ACHN (cell line): Measurements from ENCODE around the gene OSBPL8.
A peak's percentile ranks its signal among the peaks of the same experiment; 100 is the strongest.
"Not testable (repeated sequence)": the region's sequence is repeated elsewhere in the genome, so short reads cannot be mapped to it uniquely, and the experiment has no call there.

ENCODE experiments used
- DNase-seq: peaks from one replicate; pipeline ENCODE4 v3.0.0-alpha.2; 2015
- in situ Hi-C: cut with HindIII; loops from 2 replicates; pipeline ENCODE4 v1.10.0; 2017; ENCODE audit warnings: low sequenced_read_pairs, low pct_ligation_motif_present, low pct_unique_long_range_greater_than_20kb

OSBPL8 gene

DNA sequence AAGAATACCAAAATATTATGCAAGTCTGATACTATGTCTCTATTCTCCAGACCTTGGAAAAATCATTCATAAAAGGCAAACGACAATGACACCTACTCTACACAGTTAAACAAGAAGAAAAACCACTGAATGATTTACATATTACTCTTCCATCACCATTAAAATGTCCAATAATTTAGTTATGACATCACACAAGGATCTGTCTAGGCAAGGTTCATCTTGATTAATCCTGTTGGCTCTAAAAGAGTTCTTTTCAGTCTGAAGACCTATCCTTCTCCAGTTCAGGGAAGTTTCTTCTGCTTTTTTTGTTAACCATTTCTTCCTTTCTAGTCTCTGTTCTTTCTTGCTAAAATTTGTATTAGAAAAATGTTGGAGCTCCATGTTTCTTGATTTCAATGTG, 64.0 kb downstream of the OSBPL8 start:
- in situ Hi-C loops = no loop called here
- no peak for DNase-seq

- in situ Hi-C loops = no loop called here
- DNase-seq = no peak
Measured at GRCh38 chr12:76491292-76491691, 68.3 kb downstream of the OSBPL8 start.

DNA sequence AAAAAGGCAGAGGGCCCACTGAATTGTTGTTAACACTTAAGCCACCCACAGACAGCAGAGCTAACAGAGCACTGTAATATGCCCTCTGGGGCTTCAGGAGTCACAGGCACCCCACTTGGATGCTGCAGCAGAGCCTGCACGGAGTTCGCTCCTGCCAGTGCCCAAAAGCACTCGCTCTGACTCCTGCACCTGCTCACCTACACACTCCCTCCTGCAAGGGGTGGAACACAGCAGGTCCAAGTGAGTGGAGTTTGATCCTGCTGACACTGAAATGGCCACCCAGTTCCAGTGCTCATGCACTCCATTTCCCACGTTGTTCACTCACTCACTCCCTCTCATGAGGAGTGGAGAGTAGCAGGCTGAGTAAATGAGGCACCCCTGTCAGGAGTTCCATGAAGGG, 68.8 kb downstream of the OSBPL8 start:
- no peak for DNase-seq
- in situ Hi-C loops = no loop called here

DNA sequence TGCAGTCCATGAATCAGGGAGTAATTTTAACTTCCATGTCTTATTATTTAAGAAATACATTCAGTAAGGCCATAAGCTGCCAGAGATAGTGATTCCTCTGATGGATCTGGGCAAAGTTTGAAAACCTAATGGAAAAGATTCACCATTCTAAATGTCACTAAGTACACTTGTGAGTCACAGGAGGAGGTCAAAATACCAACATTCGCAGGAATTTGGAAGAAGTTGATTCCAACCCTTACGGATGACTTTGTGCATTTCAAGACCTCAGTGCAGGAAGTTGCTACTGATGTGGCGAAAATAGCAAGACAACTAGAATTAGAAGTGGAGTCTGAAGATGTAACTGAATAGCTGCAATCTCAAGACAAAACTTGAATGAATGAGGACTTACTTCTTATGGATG, 69.8 kb downstream of the OSBPL8 start:
- in situ Hi-C loops = no loop called here
- no peak for DNase-seq

GRCh38 chr12:76486011-76486410, 73.6 kb downstream of the OSBPL8 start:
- in situ Hi-C loops = no loop called here
- peak; percentile 50 for DNase-seq

DNA sequence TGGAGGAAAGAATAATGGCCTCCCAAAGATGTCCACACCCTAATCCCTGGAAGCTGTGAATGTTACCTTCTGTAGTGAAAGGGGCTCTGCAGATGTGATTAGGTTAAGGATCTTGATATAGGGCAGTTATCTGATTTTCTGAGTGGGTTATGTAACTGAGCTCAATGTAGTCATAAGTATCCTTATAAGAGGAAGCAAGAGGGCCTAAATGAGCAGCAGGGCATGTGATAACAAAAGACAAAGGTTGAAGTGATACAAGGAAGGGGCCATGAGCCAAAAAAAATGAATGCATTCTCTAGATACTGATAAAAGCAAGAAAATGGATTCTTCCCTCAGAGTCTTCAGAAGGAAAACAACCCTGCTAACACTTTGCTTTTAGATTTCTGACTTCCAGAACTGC, 78.8 kb downstream of the OSBPL8 start:
- in situ Hi-C loops = no loop called here

GRCh38 chr12:76478045-76478444, 81.5 kb downstream of the OSBPL8 start:
- in situ Hi-C loops = no loop called here
- no peak for DNase-seq

More for the DNA sequence above, 78.8 kb downstream of the OSBPL8 start:
- DNase-seq = no peak

DNA sequence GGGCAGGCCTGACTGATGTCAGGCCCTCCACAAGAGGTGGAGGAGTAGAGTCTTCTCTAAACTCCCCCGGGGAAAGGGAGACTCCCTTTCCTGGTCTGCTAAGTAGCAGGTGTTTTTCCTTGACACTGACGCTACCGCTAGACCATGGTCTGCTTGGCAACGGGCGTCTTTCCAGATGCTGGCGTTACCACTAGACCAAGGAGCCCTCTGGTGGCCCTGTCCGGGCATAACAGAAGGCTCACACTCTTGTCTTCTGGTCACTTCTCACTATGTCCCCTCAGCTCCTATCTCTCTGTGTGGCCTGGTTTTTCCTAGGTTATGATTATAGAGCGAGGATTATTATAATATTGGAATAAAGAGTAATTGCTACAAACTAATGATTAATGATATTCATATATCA, 86.7 kb downstream of the OSBPL8 start:
- not testable (repeated sequence) for DNase-seq
- in situ Hi-C loops = loop anchor here (25.0 kb wide), 1 partner anchor 411 kb away; no protein-coding TSS in a partner anchor

DNA sequence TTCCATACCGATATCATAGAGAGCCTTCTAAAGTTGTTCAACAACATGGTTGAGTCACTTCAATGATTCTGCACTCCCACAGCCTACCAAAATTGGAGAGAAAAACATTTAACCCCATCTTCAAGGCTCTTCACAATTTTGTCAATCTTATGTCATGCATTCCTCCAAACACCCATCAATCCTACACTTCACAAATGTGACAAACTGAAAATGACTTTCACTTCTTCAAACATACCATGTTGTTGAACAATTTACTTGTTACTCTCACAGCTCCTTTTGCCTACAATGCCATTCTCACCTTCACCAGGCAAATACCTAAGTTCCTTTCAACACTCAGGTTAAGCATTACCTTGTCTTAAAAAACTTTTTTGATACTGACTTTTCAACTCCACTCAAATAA, 88.0 kb downstream of the OSBPL8 start:
- in situ Hi-C loops = loop anchor here (25.0 kb wide), 1 partner anchor 409 kb away; no protein-coding TSS in a partner anchor

DNA sequence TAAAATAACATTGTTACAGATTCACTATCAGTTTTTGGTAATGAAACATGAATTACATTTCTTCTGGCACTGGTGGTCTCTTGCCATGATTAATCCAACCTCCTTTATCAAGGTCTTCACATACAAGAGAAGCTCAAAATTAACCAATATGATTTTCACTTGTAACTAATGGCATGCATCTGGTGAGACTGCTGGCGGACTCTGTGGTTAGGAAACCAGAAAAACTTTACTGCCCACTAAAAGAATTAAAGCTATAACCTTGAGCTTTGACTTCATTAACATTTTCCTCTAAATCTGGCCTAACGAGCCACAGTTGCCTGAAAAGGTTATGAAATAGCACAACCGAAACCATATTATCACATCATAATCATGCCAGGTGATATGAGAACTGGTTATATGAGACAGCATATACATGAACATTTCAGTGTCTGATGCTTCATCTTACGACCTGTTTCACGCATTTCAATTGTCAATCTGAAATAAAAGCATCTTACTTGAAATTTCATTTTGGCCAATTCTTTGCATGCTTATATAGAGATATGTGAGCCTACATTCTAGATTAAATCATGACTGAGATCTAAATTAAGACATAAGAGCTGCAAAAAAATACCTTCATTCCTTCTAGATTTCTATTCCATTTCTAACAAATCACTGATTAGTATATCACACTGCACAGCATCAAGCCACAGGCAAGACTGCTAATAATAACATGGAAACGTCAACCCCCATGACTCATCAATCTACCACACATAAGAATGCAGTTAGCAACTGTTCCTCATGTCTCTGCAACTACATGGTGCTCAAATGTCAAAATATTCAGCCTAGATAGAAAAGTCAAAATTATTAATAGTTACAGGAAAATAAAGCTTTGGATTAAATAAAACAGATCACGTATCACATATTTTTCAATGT, 89.3 kb downstream of the OSBPL8 start:
- DNase-seq = peak; percentile 88
- in situ Hi-C loops = loop anchor here (25.0 kb wide), 1 partner anchor 408 kb away; no protein-coding TSS in a partner anchor

More for the DNA sequence above, 88.0 kb downstream of the OSBPL8 start:
- no peak for DNase-seq

DNA sequence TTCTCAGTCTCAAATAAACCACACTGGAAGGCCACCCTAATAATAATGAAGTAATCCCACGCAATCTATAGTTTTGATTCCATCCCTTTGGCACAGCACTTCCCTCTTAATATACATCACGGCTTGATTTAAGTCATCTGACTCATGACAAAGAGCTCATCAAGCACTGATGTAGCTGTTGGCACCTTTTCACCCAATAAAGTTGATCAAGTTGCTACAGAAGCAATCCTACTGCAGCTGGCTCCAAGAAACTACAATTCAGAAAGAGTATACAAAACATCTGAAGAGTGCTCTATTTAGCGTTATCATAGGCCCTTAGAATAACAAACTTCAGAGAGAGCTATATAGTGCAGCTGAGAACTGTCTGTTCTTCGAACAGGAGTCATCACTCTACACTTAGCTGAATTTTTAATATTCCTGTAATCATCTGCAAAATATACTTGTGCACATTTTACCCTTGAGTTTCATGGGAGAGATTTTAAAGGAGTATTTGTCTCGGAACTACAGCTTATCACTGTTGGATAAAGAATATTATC, 94.9 kb downstream of the OSBPL8 start:
- in situ Hi-C loops = loop anchor here (25.0 kb wide), 1 partner anchor 402 kb away; no protein-coding TSS in a partner anchor
- no peak for DNase-seq

GRCh38 chr12:76462668-76463224, 96.8 kb downstream of the OSBPL8 start:
- in situ Hi-C loops = loop anchor here (25.0 kb wide), 1 partner anchor 400 kb away; no protein-coding TSS in a partner anchor
- DNase-seq = no peak

- no peak for DNase-seq
Measured at GRCh38 chr12:76460807-76461206, 98.8 kb downstream of the OSBPL8 start.

GRCh38 chr12:76457818-76458217, 101.8 kb downstream of the OSBPL8 start:
- in situ Hi-C loops = loop anchor here (25.0 kb wide), 1 partner anchor 396 kb away; no protein-coding TSS in a partner anchor
- DNase-seq = no peak

More at GRCh38 chr12:76460807-76461206, 98.8 kb downstream of the OSBPL8 start:
- in situ Hi-C loops = loop anchor here (25.0 kb wide), 1 partner anchor 399 kb away; no protein-coding TSS in a partner anchor

DNA sequence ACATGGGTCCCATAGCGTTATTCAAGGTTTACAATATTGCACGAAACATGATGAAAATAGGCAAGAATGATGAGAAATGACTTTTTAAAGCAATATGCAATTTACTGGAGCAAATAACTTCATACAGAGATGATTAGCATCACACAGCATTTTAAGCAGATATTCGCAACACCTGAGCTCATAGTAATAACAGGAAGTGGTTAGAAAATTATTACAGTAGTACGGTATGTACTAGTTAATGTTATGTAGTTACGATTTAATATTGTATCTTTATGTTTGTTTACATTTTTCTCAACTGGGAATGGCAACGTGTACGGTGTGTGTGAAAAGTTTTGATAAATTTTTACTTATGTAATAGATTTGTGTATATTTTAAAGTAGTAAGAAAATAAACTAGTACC, 102.6 kb downstream of the OSBPL8 start:
- no peak for DNase-seq
- in situ Hi-C loops = loop anchor here (25.0 kb wide), 1 partner anchor 395 kb away; no protein-coding TSS in a partner anchor

DNA sequence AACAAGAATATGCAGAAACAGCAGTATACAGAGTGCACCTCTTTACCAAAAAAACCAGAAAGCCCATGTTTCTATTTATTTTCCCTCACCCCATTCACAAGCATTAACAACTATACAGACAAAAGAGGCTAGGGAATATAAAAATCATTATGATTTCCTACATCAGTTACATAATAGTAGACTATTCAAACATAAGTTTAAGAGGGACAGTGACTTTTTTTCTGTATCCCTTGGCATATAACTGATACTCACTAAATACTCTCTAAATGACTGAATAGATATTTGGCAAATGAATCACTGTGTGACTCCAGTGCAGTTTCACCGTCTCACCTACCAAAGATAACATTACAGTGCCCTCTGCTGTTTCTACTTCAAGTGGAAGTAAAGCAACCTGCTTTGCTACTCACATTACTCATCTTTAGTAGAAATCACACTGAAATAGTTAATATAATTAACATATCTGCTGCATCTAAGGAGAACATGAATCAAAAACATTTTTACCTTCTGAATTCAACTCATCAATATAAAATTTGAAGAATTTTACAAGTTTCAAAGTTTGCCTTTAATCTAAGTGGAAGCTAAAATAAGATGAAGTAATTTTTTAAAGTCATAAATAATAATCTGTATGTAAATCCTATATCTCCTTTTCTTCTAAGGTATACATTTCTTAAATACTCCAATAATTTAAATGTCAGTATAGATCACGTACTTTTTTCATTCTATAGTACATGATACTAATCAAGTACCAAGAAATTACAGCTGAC, 103.8 kb downstream of the OSBPL8 start:
- in situ Hi-C loops = loop anchor here (25.0 kb wide), 1 partner anchor 393 kb away; no protein-coding TSS in a partner anchor
- DNase-seq = peak; percentile 98

DNA sequence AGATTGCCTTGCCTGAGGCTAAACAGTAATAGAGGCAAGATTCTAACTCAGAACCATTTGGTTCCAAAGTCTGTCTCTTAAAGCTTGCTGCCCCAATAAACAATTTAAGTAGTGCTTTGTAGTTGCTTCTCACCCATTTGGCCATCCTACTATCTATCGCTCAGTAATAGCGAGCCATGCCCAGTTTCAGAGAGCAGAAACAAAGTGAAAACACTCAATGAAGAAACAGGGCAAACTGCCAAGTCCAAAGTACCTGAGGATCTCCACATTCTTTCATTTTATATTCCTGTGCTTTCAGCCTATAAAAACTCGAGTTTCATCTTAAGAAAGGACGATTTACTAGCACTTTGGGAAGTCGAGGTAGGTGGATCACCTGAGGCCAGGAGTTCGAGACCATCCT, 108.0 kb downstream of the OSBPL8 start:
- in situ Hi-C loops = loop anchor here (25.0 kb wide), 1 partner anchor 389 kb away; no protein-coding TSS in a partner anchor
- no peak for DNase-seq

GRCh38 chr12:76450690-76451089, 108.9 kb downstream of the OSBPL8 start:
- in situ Hi-C loops = loop anchor here (25.0 kb wide), 1 partner anchor 388 kb away; no protein-coding TSS in a partner anchor

More at GRCh38 chr12:76450690-76451089, 108.9 kb downstream of the OSBPL8 start:
- peak; percentile 72 for DNase-seq
